Peyer's patch (tissue), 4 donors: ENCODE measurements around the gene RAD50.

ENCODE experiments used
- POLR2A ChIP-seq, 2 donors: fragments of 450-650 bp; IDR thresholded peaks; one replicate each; pipeline ENCODE4 v1.5.1; 2017; ENCODE audit warnings: antibody characterized with exemption in 2 of 2, mild to moderate bottlenecking in 2 of 2, moderate library complexity in 2 of 2
- TF ChIP-seq, protein P1 (sequence below), 6 experiments: fragments of 450-650 bp in 4 of 6; fragments of 200-600 bp in 2 of 6; sonication (generic) in 1 of 6; IDR thresholded peaks; one replicate each; pipeline ENCODE4 v1.5.1; 2017 to 2019; ENCODE audit warnings: antibody characterized with exemption in 6 of 6, mild to moderate bottlenecking in 3 of 6, moderate library complexity in 1 of 6

DNA sequence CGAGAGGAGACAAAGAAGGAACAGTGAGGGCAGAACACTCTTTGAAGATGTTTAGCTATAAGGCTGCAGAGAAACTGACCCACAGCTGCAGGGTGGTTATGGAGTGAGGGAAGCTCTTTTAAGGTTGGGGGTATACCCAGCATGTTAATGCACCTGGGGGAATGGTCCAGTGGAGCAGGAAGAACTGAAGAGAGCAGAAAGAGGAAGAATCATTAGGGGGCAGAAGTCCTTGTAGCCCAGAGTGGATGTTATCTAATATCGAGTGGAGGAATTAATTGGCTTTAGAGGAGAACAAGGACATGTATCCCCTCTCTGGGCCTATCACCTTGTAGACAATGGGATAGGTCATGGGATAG, 124.7 kb downstream of the RAD50 start:
- TF ChIP-seq, protein P1, sequence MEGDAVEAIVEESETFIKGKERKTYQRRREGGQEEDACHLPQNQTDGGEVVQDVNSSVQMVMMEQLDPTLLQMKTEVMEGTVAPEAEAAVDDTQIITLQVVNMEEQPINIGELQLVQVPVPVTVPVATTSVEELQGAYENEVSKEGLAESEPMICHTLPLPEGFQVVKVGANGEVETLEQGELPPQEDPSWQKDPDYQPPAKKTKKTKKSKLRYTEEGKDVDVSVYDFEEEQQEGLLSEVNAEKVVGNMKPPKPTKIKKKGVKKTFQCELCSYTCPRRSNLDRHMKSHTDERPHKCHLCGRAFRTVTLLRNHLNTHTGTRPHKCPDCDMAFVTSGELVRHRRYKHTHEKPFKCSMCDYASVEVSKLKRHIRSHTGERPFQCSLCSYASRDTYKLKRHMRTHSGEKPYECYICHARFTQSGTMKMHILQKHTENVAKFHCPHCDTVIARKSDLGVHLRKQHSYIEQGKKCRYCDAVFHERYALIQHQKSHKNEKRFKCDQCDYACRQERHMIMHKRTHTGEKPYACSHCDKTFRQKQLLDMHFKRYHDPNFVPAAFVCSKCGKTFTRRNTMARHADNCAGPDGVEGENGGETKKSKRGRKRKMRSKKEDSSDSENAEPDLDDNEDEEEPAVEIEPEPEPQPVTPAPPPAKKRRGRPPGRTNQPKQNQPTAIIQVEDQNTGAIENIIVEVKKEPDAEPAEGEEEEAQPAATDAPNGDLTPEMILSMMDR (IDR thresholded peaks at IDR 0.05) = no peak
- TF ChIP-seq POLR2A (IDR thresholded peaks at IDR 0.05) = no peak
